ENCODE measurements around the gene CCDC192. TPM values are rescaled to one million over a fixed set of nuclear protein-coding genes. Genes with fewer than 3 reads are reported as not detected.
A peak's percentile ranks its signal among the peaks of the same experiment; 100 is the strongest.

The CCDC192 gene
- total RNA-seq, 1 donor from 2014 or later, result 0.31 TPM

- H3K27me3 Mint-ChIP-seq, result no peaks in the 10 kb centered on the region
- no peaks in the 10 kb centered on the region for H3K36me3 Mint-ChIP-seq
- DNase-seq (ENCODE audit: extremely low spot score, unreplicated experiment), result no peak
- no peak overlapping the region for H3K27ac Mint-ChIP-seq
- no peak overlapping the region for H3K4me3 Mint-ChIP-seq
- peaks cover 7% of the 10 kb centered on the region for H3K9me3 Mint-ChIP-seq
- peaks cover 9% of the 10 kb centered on the region for H3K4me1 Mint-ChIP-seq (ENCODE audit: unreplicated experiment)
- no peak for TF ChIP-seq CTCF (conservative IDR thresholded peaks at IDR 0.05)
These were observed 182.9 kb downstream of the CCDC192 start for GRCh38 chr5:127886081-127886480.

GRCh38 chr5:127887282-127887681 is 184.1 kb downstream of the CCDC192 start:
- H3K27me3 Mint-ChIP-seq, result no peaks in the 10 kb centered on the region
- H3K36me3 Mint-ChIP-seq, result no peaks in the 10 kb centered on the region
- no peak for DNase-seq (ENCODE audit: extremely low spot score, unreplicated experiment)
- peaks cover 12% of the 10 kb centered on the region for H3K9me3 Mint-ChIP-seq
- peaks cover 9% of the 10 kb centered on the region for H3K4me1 Mint-ChIP-seq (ENCODE audit: unreplicated experiment)
- TF ChIP-seq CTCF (conservative IDR thresholded peaks at IDR 0.05), result no peak
- H3K4me3 Mint-ChIP-seq, result no peak overlapping the region
- no peak overlapping the region for H3K27ac Mint-ChIP-seq

DNA sequence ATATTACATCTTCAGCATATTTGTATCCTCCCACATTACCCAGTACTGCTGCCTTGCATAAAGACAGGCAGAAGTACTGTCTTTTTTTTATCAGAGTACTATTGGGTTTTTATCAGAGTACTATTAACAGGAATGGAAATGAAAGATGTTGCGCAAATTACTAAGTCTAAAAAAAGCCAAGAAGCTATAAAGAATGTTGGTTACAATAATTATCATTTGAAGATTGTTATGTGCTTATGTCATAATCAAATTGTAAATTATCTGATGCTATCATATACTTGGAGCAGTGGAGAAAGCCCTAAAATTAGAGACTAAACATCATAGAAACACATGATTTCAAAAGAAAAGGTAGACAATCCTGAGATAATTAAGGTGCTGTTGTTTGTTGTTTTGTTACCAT is 188.8 kb downstream of the CCDC192 start:
- H3K27me3 Mint-ChIP-seq, result no peaks in the 10 kb centered on the region
- no peak for DNase-seq (ENCODE audit: extremely low spot score, unreplicated experiment)
- peaks cover 13% of the 10 kb centered on the region for H3K4me1 Mint-ChIP-seq (ENCODE audit: unreplicated experiment)
- H3K9me3 Mint-ChIP-seq, result peaks cover 9% of the 10 kb centered on the region
- no peak for TF ChIP-seq CTCF (conservative IDR thresholded peaks at IDR 0.05)
- H3K4me3 Mint-ChIP-seq, result no peak overlapping the region
- no peak overlapping the region for H3K27ac Mint-ChIP-seq
- H3K36me3 Mint-ChIP-seq, result no peaks in the 10 kb centered on the region

GRCh38 chr5:127892467-127893207 is 189.4 kb downstream of the CCDC192 start:
- Mint-ChIP-seq H3K36me3 (no peaks in the 10 kb centered on the region), H3K9me3 (peaks cover 9% of the 10 kb centered on the region), H3K27me3 (no peaks in the 10 kb centered on the region), H3K4me3 (peak overlapping the region; percentile 51), H3K27ac (peak overlapping the region; percentile 91), H3K4me1 (ENCODE audit: unreplicated experiment) (peaks cover 13% of the 10 kb centered on the region)
- no peak for DNase-seq (ENCODE audit: extremely low spot score, unreplicated experiment)
- TF ChIP-seq CTCF (conservative IDR thresholded peaks at IDR 0.05), result no peak

- Mint-ChIP-seq H3K4me1 (ENCODE audit: unreplicated experiment) (peaks cover 13% of the 10 kb centered on the region), H3K36me3 (no peaks in the 10 kb centered on the region)
These were observed 190.0 kb downstream of the CCDC192 start for GRCh38 chr5:127893232-127893631.

More at GRCh38 chr5:127893232-127893631, 190.0 kb downstream of the CCDC192 start:
- no peak for DNase-seq (ENCODE audit: extremely low spot score, unreplicated experiment)
- Mint-ChIP-seq H3K27me3 (no peaks in the 10 kb centered on the region), H3K27ac (peak overlapping the region; percentile 91), H3K9me3 (peaks cover 9% of the 10 kb centered on the region), H3K4me3 (peak overlapping the region; percentile 51)
- no peak for TF ChIP-seq CTCF (conservative IDR thresholded peaks at IDR 0.05)

Data from type B pancreatic cell (in vitro differentiated cells).